T-helper 9 cell (primary cell): Measurements from ENCODE around the gene STAT3.
"Not testable (repeated sequence)": the region's sequence is repeated elsewhere in the genome, so short reads cannot be mapped to it uniquely, and the experiment has no call there.

Source experiments
- DNase-seq: peaks from one replicate; pipeline ENCODE4 v3.0.0-alpha.2; 2020

Gene STAT3

GRCh38 chr17:42380935-42381334 lies 7.3 kb downstream of the STAT3 start:
- DNase-seq, result no peak

GRCh38 chr17:42378959-42379594 lies 9.2 kb downstream of the STAT3 start:
- DNase-seq, result no peak

- no peak for DNase-seq
These were observed 9.8 kb downstream of the STAT3 start for GRCh38 chr17:42378359-42378958.

GRCh38 chr17:42373896-42374295 lies 14.3 kb downstream of the STAT3 start:
- DNase-seq, result no peak

GRCh38 chr17:42372142-42372541 lies 16.1 kb downstream of the STAT3 start:
- no peak for DNase-seq

GRCh38 chr17:42368797-42369561 lies 19.3 kb downstream of the STAT3 start:
- DNase-seq, result not testable (repeated sequence)

- not testable (repeated sequence) for DNase-seq
These were observed 19.9 kb downstream of the STAT3 start for GRCh38 chr17:42368310-42368709.

- not testable (repeated sequence) for DNase-seq
These were observed 21.8 kb downstream of the STAT3 start for GRCh38 chr17:42366176-42367023.

- no peak for DNase-seq
These were observed 23.1 kb downstream of the STAT3 start for GRCh38 chr17:42365136-42365535.

- DNase-seq, result no peak
These were observed 24.3 kb downstream of the STAT3 start for GRCh38 chr17:42363767-42364585.

- DNase-seq, result no peak
These were observed 25.0 kb downstream of the STAT3 start for GRCh38 chr17:42363231-42363630.

GRCh38 chr17:42362245-42362961 lies 25.8 kb downstream of the STAT3 start:
- DNase-seq, result no peak

- no peak for DNase-seq
These were observed 26.5 kb downstream of the STAT3 start for GRCh38 chr17:42361781-42362186.

GRCh38 chr17:42360388-42360787 lies 27.9 kb downstream of the STAT3 start:
- not testable (repeated sequence) for DNase-seq

GRCh38 chr17:42359133-42359532 lies 29.1 kb downstream of the STAT3 start:
- no peak for DNase-seq

GRCh38 chr17:42358434-42358833 lies 29.8 kb downstream of the STAT3 start:
- no peak for DNase-seq

- DNase-seq, result no peak
These were observed 33.0 kb downstream of the STAT3 start for GRCh38 chr17:42354956-42355843.

GRCh38 chr17:42348104-42348503 lies 40.1 kb downstream of the STAT3 start:
- no peak for DNase-seq

GRCh38 chr17:42347606-42348005 lies 40.6 kb downstream of the STAT3 start:
- DNase-seq, result no peak

- no peak for DNase-seq
These were observed 41.0 kb downstream of the STAT3 start for GRCh38 chr17:42347198-42347597.
